22Rv1 (cell line): ENCODE results near the gene GGT6.

Experiments used
- H3K27ac ChIP-seq: fragments of 450-650 bp; 2 replicates; pipeline ENCODE4 v1.5.1; 2017
- CTCF ChIP-seq: fragments of 450-650 bp; IDR thresholded peaks from 2 replicates; pipeline ENCODE4 v1.5.1; 2017; ENCODE audit warnings: mild to moderate bottlenecking
- ZFX ChIP-seq: fragments of 450-650 bp; IDR thresholded peaks from 2 replicates; pipeline ENCODE4 v1.6.1; 2017; ENCODE audit warnings: antibody characterized with exemption, borderline replicate concordance

GGT6 gene

DNA sequence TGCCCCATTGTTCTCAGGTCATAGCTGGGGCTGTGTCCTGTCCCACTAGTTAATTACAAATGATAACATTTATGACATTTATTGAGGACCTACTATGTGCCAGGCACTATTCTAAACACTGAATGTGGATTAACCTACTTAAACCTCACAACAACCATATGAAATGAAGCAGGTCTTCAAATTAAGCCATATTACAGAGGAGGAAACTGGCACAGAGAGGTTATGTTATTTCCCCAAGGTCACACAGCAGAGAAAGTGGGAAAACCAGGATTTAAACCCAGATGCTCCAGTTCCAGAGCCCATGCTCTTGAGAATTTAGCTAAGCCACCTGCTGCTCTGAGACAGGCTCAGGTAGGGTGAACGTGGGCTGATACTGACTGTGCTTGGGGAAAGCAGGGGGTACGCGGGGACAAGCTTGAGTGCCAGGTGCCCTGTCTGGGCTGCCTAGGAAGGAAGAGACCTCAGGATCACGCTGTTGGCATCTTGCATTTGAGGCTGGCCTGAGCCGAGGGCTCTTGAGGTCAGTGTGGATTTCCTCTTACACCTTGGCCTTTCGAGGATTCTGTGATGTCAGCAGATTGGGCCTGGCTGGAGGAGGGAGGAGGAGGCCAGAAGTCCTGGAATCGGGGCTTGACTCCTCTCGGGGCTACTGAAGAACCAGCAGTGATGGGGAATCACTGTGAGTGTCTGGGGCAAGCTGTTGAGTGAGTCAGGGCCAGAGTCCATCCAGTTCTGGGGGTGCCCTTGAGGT is 52.8 kb downstream of the GGT6 start:
- no peak overlapping the region for H3K27ac ChIP-seq
- TF ChIP-seq CTCF: no peak
- TF ChIP-seq ZFX: no peak
